GM12891 (cell line): ENCODE data around the gene BRAF.
"Not testable (repeated sequence)": the region's sequence is repeated elsewhere in the genome, so short reads cannot be mapped to it uniquely, and the experiment has no call there.

Experiments used
- DNase-seq: peaks from one replicate; pipeline ENCODE4 v3.0.0; 2011; ENCODE audit warnings: low spot score; ENCODE audit not compliant: insufficient read length
- FAIRE-seq: peaks from 2 replicates; lab custom pipeline; 2011; peaks lifted over from hg19 to GRCh38; lab: Jason Lieb, UNC
- PAX5 ChIP-seq: IDR thresholded peaks from 2 replicates; pipeline ENCODE4 v1.6.1; 2011; ENCODE audit warnings: low read length, moderate library complexity, mild to moderate bottlenecking; ENCODE audit not compliant: insufficient read depth, severe bottlenecking
- POLR2A ChIP-seq: IDR thresholded peaks from 2 replicates; pipeline ENCODE4 v1.6.1; 2011; ENCODE audit warnings: low read depth, low read length, control low read depth
- POLR2AphosphoS5 ChIP-seq: IDR thresholded peaks from 2 replicates; pipeline ENCODE4 v1.6.1; 2011; ENCODE audit warnings: low read depth, low read length, control low read depth
- POU2F2 ChIP-seq: IDR thresholded peaks from 2 replicates; pipeline ENCODE4 v1.6.1; 2011; ENCODE audit warnings: low read depth, mild to moderate bottlenecking, control low read depth, low read length, moderate library complexity
- SPI1 ChIP-seq: IDR thresholded peaks from 2 replicates; pipeline ENCODE4 v1.6.1; 2011; ENCODE audit warnings: low read depth, low read length, control low read depth
- TAF1 ChIP-seq: IDR thresholded peaks from 2 replicates; pipeline ENCODE4 v1.6.1; 2011; ENCODE audit warnings: low read depth, low read length, control low read depth

BRAF gene

GRCh38 chr7:140745266-140746058, 179.3 kb downstream of the BRAF start:
- TF ChIP-seq POLR2AphosphoS5 (no peak), PAX5 (no peak), POLR2A (no peak), POU2F2 (no peak)
- FAIRE-seq (no peak), DNase-seq (no peak)

- TF ChIP-seq TAF1 (no peak), POLR2A (no peak), PAX5 (no peak), POU2F2 (no peak), POLR2AphosphoS5 (no peak), SPI1 (no peak)
- DNase-seq (no peak), FAIRE-seq (no peak)
These were observed 180.7 kb downstream of the BRAF start for GRCh38 chr7:140744005-140744404.

DNA sequence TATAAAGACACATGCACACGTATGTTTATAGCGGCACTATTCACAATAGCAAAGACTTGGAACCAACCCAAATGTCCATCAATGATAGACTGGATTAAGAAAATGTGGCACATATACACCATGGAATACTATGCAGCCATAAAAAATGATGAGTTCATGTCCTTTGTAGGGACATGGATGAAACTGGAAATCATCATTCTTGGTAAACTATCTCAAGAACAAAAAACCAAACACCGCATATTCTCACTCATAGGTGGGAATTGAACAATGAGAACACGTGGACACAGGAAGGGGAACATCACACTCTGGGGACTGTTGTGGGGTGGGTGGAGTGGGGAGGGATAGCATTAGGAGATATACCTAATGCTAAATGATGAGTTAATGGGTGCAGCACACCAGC, 181.5 kb downstream of the BRAF start:
- not testable (repeated sequence) for FAIRE-seq

GRCh38 chr7:140738280-140738679, 186.4 kb downstream of the BRAF start:
- FAIRE-seq = no peak
- no peak for DNase-seq
- TF ChIP-seq TAF1 (no peak), PAX5 (no peak), POLR2AphosphoS5 (no peak), POLR2A (no peak), POU2F2 (no peak), SPI1 (no peak)

More for the DNA sequence above, 181.5 kb downstream of the BRAF start:
- DNase-seq = not testable (repeated sequence)

- TF ChIP-seq POLR2AphosphoS5 (no peak), POLR2A (no peak), TAF1 (no peak), PAX5 (no peak), POU2F2 (no peak)
- FAIRE-seq (no peak), DNase-seq (no peak)
These were observed 190.0 kb downstream of the BRAF start for GRCh38 chr7:140734729-140735128.

- DNase-seq (no peak), FAIRE-seq (no peak)
- TF ChIP-seq TAF1 (no peak), PAX5 (no peak), SPI1 (no peak), POLR2A (no peak), POLR2AphosphoS5 (no peak), POU2F2 (no peak)
These were observed 190.6 kb downstream of the BRAF start for GRCh38 chr7:140734096-140734495.

GRCh38 chr7:140732416-140732815, 192.3 kb downstream of the BRAF start:
- DNase-seq (no peak), FAIRE-seq (no peak)
- TF ChIP-seq SPI1 (no peak), POLR2A (no peak), POLR2AphosphoS5 (no peak), PAX5 (no peak), TAF1 (no peak), POU2F2 (no peak)

- DNase-seq = no peak
- TF ChIP-seq PAX5 (no peak), POLR2A (no peak), POLR2AphosphoS5 (no peak), TAF1 (no peak), SPI1 (no peak), POU2F2 (no peak)
- FAIRE-seq = no peak
These were observed 198.4 kb downstream of the BRAF start for GRCh38 chr7:140726281-140726680.

- TF ChIP-seq POLR2AphosphoS5 (no peak), TAF1 (no peak), SPI1 (no peak), PAX5 (no peak), POU2F2 (no peak), POLR2A (no peak)
- DNase-seq = no peak
- no peak for FAIRE-seq
These were observed 200.0 kb downstream of the BRAF start for GRCh38 chr7:140724706-140725105.

DNA sequence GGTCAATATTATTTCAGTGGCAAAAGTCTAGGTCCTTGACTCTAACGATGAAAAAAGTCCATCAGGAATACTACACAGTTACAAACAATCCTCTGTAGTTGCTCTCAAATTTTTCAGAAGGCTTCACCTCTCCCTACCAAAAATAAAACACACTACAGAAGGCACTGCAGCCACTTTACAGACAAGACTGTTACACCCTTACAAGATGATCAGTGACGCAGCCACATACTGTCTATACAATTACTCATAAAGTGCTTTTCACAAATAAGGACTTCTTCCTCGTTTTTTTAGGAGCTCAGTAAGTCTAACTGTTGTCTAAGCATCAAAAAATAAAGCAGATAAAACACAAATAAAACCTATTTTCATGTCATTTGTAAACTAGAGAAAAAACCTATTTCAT, 201.2 kb downstream of the BRAF start:
- FAIRE-seq = no peak
- TF ChIP-seq SPI1 (no peak), POLR2AphosphoS5 (no peak), TAF1 (no peak), POLR2A (no peak), PAX5 (no peak), POU2F2 (no peak)

GRCh38 chr7:140723006-140723405, 201.7 kb downstream of the BRAF start:
- no peak for DNase-seq
- TF ChIP-seq POU2F2 (no peak), PAX5 (no peak), POLR2AphosphoS5 (no peak), SPI1 (no peak), POLR2A (no peak), TAF1 (no peak)
- FAIRE-seq = no peak

More for the DNA sequence above, 201.2 kb downstream of the BRAF start:
- no peak for DNase-seq
